Central memory CD4-positive, alpha-beta T cell (primary cell): Measurements from ENCODE around the gene TSEN2.
A peak's percentile ranks its signal among the peaks of the same experiment; 100 is the strongest.

Experiments used
- DNase-seq: peaks from one replicate; pipeline ENCODE4 v3.0.0; 2022

TSEN2 gene

GRCh38 chr3:12557473-12558100 lies 73.3 kb downstream of the TSEN2 start:
- DNase-seq, result no peak

DNA sequence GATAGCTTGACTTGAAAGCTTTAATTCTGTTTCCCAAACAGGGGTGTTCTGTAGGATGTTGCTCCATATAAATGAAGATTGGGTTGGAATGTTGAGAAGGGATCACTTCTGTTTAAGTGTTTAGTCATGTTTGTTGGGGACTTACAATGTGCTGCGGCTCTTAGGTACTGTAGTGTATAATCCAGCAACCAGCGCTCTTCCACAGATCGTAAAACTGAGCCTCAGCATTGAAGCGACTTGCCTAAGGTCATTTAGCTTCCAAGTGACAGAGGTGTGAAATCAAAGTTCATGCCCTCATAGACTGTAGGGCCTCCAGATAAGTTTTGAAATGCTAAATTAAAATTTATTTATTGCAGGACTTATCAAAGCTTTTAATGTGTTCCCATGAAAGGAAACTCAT lies 74.4 kb downstream of the TSEN2 start:
- DNase-seq, result no peak

DNA sequence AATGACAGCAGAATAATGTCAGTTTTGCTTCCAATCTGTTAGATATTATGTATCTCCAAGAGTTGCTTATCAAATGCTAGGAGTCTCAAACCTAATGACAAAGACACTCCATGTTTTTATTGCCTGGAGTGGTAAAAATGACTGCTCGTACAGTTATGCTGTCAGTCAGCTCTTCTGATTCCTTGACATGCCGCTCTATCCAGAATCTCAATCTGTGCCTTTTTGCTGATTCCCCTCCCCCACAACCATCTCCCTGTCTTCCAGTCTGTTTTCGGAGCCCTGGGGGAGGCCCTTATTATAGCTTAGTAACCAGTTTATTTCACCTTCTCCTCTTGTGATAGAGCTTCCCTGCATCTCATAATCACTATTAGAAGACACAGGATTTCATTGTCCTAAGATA lies 75.2 kb downstream of the TSEN2 start:
- DNase-seq, result no peak

GRCh38 chr3:12560505-12561190 lies 76.4 kb downstream of the TSEN2 start:
- peak; percentile 10 for DNase-seq

- DNase-seq, result no peak
Observed at GRCh38 chr3:12561397-12561796, 77.1 kb downstream of the TSEN2 start.

GRCh38 chr3:12562451-12562850 lies 78.2 kb downstream of the TSEN2 start:
- DNase-seq, result no peak

GRCh38 chr3:12566976-12567375 lies 82.7 kb downstream of the TSEN2 start:
- DNase-seq, result no peak

DNA sequence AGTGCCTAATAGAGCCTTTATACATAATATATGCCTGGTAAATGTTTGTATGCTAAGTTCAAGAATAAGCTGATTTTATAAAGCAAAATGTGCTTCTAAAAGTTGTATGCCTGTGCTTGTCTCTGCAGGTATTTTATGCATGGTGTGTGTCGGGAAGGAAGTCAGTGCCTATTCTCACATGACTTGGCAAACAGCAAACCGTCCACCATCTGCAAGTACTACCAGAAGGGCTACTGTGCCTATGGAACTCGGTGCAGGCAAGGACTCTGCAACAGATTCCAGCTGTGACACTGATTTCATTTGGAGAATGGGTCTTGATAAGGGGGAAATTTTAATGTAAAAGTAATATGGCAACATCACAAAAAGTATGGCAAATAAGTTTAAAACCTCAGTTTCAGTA lies 84.5 kb downstream of the TSEN2 start:
- DNase-seq, result no peak

GRCh38 chr3:12569836-12570235 lies 85.6 kb downstream of the TSEN2 start:
- DNase-seq, result no peak

DNA sequence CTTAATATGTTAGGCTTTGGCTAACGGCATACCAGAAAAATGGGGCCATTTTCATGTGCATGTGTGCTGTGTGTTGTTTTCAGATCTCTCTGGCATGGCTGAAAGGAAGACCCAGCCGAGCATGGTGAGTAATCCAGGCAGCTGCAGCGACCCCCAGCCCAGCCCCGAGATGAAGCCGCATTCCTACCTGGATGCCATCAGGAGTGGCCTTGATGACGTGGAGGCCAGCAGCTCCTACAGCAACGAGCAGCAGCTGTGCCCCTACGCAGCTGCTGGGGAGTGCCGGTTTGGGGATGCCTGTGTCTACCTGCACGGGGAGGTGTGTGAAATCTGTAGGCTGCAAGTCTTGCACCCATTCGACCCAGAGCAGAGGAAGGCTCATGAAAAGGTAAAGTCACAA lies 87.7 kb downstream of the TSEN2 start:
- DNase-seq, result no peak

DNA sequence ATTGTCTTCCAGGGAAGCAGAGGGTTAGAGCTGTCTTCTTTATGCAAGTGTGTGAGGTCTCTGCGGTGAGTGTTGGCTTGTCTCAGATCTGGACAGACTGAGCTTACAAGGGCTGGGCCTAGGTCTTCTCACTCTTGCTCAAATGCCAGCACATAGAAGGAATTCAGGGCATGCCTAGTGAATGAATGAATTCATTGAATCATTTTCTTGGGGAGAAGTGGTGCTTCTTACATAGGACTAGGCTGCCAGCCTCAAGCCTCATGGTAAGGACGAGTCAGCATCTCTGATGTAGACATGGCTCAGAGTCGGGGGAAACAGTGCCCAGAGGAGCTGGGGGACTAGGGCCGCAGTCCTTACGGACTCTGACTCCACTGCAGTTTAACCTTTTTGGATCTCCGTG lies 89.9 kb downstream of the TSEN2 start:
- DNase-seq, result no peak

GRCh38 chr3:12574661-12575060 lies 90.4 kb downstream of the TSEN2 start:
- no peak for DNase-seq

DNA sequence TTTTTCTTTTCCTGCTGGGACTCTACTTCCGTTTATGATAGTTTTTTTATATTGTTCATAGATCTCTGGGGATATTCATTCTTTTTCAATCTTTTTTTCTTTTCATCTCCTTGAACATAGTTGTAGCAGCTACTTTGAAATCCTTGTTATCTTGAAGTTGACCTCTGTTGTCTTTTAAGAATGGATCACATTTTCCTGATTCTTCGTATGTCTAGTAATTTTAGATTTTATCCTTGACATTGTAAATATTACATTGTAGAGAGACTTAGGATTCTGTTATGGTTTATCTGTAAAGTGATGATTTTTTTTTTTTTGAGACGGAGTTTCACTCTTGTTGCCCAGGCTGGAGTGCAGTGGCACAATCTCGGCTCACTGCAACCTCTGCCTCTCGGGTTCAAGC lies 93.1 kb downstream of the TSEN2 start:
- no peak for DNase-seq

GRCh38 chr3:12578742-12579141 lies 94.5 kb downstream of the TSEN2 start:
- DNase-seq, result no peak

DNA sequence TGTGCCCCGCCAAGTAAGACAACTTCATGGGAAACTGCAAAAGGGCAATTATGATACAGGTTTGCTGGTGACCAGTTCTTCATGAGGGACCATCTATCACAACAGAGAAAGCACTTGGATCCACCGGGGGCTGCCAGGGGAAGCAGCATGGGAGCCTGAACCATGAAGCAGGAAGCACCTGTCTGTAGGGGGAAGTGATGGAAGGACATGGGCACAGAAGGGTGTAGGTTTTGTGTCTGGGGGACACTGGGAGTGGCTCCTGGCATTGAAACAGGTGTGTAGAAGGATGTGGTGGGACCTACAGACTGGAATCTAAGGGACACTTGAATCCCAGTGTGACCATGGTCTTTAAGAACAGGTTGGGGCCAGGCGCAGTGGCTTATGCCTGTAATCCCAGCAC lies 95.2 kb downstream of the TSEN2 start:
- DNase-seq, result no peak

DNA sequence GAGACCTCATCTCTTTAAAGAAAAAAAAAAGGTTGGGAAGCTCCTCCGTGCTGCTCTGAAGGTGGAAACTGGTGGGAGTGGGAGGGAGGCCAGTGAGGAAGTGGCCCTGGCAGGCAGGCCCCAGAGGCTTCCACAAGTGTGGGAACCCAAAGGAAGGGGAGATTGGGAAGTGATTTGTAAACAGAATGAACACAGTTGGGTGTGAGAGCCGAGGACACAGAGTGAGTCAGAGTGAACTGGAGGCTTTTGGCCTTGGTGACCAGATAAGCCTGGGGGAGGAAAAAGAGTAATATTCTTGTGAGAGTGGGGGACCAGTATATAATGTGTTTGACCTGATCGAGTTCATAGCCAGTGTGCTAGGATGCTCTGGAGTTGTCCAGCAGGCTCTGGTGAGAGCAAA lies 95.6 kb downstream of the TSEN2 start:
- DNase-seq, result no peak

GRCh38 chr3:12582730-12583129 lies 98.5 kb downstream of the TSEN2 start:
- DNase-seq, result no peak
